ENCODE results near the gene USH1C. TPM values are rescaled to one million over a fixed set of nuclear protein-coding genes. Genes with fewer than 3 reads are reported as not detected.

USH1C gene
- total RNA-seq, 4 donors from 2014 or later, result 1.1 TPM; not detected in 3

DNA sequence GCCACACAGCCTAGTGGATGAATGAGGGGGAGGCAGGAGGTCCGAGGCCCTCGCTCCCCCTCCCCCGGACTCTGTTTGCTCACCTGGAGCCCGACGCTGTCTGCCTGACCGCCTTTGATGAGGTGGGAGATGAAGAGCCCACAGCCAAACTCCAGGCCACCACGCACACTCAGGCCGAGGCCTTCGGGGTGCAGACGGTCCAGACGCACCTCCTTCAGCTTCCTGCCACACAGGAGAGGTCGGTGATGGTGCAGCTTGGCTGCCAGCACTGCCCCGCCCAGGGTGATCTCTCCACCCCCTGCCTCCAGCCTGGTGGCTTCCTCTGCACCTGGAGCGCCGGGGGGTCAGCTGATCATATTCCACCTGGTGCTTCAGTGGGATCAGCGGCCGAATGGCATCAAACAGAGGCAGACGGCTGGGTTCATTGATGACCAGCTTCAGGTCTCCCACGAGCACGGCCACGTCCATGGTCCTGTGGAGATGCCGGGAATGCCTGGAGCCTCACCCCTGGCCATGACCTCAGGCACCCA lies 13.1 kb downstream of the USH1C start:
- no peak overlapping the region for H3K27ac ChIP-seq
- no peaks in the 10 kb centered on the region for H3K36me3 ChIP-seq
- no peak overlapping the region for H3K4me3 ChIP-seq
- 75% methylated on average over 4 of the region's 22 CpGs; no CpG with 5 or more reads in 1 of the 2 donors for WGBS, 2 donors (ENCODE audit: low coverage in 1 of 2)
- H3K27me3 ChIP-seq, result peaks cover 43% of the 10 kb centered on the region
- H3K9me3 ChIP-seq, result no peaks in the 10 kb centered on the region
- no peaks in the 10 kb centered on the region for H3K4me1 ChIP-seq
- no peak for ATAC-seq
- TF ChIP-seq POLR2A (IDR thresholded peaks at IDR 0.05), result no peak
- no peak for TF ChIP-seq EP300 (IDR thresholded peaks at IDR 0.05)
- TF ChIP-seq, protein P1, sequence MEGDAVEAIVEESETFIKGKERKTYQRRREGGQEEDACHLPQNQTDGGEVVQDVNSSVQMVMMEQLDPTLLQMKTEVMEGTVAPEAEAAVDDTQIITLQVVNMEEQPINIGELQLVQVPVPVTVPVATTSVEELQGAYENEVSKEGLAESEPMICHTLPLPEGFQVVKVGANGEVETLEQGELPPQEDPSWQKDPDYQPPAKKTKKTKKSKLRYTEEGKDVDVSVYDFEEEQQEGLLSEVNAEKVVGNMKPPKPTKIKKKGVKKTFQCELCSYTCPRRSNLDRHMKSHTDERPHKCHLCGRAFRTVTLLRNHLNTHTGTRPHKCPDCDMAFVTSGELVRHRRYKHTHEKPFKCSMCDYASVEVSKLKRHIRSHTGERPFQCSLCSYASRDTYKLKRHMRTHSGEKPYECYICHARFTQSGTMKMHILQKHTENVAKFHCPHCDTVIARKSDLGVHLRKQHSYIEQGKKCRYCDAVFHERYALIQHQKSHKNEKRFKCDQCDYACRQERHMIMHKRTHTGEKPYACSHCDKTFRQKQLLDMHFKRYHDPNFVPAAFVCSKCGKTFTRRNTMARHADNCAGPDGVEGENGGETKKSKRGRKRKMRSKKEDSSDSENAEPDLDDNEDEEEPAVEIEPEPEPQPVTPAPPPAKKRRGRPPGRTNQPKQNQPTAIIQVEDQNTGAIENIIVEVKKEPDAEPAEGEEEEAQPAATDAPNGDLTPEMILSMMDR (IDR thresholded peaks at IDR 0.05), result no peak
- no peak for TF ChIP-seq POLR2AphosphoS5 (IDR thresholded peaks at IDR 0.05)

DNA sequence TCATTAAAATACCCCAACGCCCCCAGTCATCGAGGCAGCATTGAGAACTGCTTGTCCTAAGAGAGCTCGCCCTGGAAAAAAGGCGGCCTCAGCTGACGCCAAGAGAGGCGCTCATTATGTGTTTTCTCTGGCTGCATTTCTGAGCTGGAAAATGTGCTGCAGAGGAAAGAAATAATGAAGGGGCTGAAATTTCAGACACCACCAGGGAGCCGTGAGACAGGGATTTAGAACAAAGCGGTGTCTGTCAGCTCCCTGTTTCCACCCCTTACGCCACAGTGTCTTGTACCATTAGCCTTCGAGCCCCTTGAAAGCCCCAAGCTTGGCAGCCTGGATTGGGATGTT lies 14.4 kb downstream of the USH1C start:
- no peak overlapping the region for H3K27ac ChIP-seq
- WGBS, 2 donors (ENCODE audit: low coverage in 1 of 2), result 83 to 84% methylated on average over 1 to 10 of the region's 10 CpGs
- no peak overlapping the region for H3K4me3 ChIP-seq
- H3K36me3 ChIP-seq, result no peaks in the 10 kb centered on the region
- H3K4me1 ChIP-seq, result no peaks in the 10 kb centered on the region
- ATAC-seq, result no peak
- no peaks in the 10 kb centered on the region for H3K9me3 ChIP-seq
- TF ChIP-seq, protein P1 (IDR thresholded peaks at IDR 0.05), result no peak
- TF ChIP-seq POLR2AphosphoS5 (IDR thresholded peaks at IDR 0.05) (no peak), EP300 (IDR thresholded peaks at IDR 0.05) (no peak), POLR2A (IDR thresholded peaks at IDR 0.05) (no peak)
- H3K27me3 ChIP-seq, result peaks cover 44% of the 10 kb centered on the region

- Histone ChIP-seq H3K4me1 (no peaks in the 10 kb centered on the region), H3K27me3 (peaks cover 43% of the 10 kb centered on the region), H3K4me3 (no peak overlapping the region), H3K36me3 (no peaks in the 10 kb centered on the region), H3K27ac (no peak overlapping the region), H3K9me3 (no peaks in the 10 kb centered on the region)
- WGBS, 2 donors (ENCODE audit: low coverage in 1 of 2), result 59 to 84% methylated on average over 2 to 6 of the region's 14 CpGs
- ATAC-seq, result no peak
- TF ChIP-seq POLR2A (IDR thresholded peaks at IDR 0.05), result no peak
- no peak for TF ChIP-seq EP300 (IDR thresholded peaks at IDR 0.05)
- no peak for TF ChIP-seq POLR2AphosphoS5 (IDR thresholded peaks at IDR 0.05)
- TF ChIP-seq, protein P1 (IDR thresholded peaks at IDR 0.05), result no peak
These were observed 15.0 kb downstream of the USH1C start for GRCh38 chr11:17528906-17529843.

DNA sequence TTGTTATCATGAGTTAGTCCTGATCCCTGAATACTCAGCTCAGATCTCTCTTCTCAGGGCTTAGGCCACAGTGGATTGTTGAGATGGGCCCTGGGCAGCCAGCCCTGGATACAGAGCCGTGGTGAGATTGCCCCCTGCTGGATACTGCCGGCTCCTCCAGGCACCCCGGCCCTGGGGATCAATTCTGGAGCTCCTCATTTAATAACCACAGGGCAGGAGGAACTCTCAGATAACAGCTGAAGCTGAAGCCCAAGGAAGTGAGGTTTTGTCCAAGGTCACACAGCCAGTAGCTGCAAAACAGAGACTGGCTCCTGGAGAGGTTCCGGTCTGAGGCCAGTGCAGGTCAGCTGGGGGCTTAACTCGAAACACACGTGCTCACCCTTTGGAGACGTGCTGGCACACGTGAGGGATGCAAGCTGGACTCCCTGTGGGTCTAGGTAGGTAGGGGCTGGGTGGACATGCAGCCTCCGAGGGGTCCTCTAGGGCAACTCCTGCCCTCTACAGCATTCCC lies 16.0 kb downstream of the USH1C start:
- TF ChIP-seq, protein P1 (IDR thresholded peaks at IDR 0.05), result peak in 3 of 4 experiments; percentile 49 to 69 (median 50)
- TF ChIP-seq POLR2A (IDR thresholded peaks at IDR 0.05) (no peak), EP300 (IDR thresholded peaks at IDR 0.05) (no peak), POLR2AphosphoS5 (IDR thresholded peaks at IDR 0.05) (no peak)
- Histone ChIP-seq H3K4me1 (no peaks in the 10 kb centered on the region), H3K36me3 (no peaks in the 10 kb centered on the region), H3K27me3 (peaks cover 34% of the 10 kb centered on the region), H3K27ac (no peak overlapping the region), H3K9me3 (no peaks in the 10 kb centered on the region), H3K4me3 (no peak overlapping the region)
- ATAC-seq, result peak; percentile 47
- WGBS, 2 donors (ENCODE audit: low coverage in 1 of 2), result 0% methylated on average over 2 of the region's 9 CpGs; no CpG with 5 or more reads in 1 of the 2 donors

Measured in gastroesophageal sphincter (tissue), 4 donors.